ENCODE data around the gene GALNT10. TPM values are rescaled to one million over a fixed set of nuclear protein-coding genes. Genes with fewer than 3 reads are reported as not detected.

Gene GALNT10
- polyA plus RNA-seq, 1 of the 3 experiments (the other 2 are of a cell fraction), result 56.3 TPM

GRCh38 chr5:154397652-154398406 is 207.3 kb downstream of the GALNT10 start (continued):
- TF ChIP-seq MXI1 (IDR thresholded peaks at IDR 0.05; ENCODE audit: low read depth, low read length) (no peak; the same call in 1 of the 2 replicates), GABPA (IDR thresholded peaks at IDR 0.05; ENCODE audit: low read depth) (no peak), CTCF (IDR thresholded peaks at IDR 0.05) (no peak), JUND (IDR thresholded peaks at IDR 0.05) (no peak), MAX (IDR thresholded peaks at IDR 0.05; ENCODE audit: low read depth) (no peak)
- TF ChIP-seq, protein P1, sequence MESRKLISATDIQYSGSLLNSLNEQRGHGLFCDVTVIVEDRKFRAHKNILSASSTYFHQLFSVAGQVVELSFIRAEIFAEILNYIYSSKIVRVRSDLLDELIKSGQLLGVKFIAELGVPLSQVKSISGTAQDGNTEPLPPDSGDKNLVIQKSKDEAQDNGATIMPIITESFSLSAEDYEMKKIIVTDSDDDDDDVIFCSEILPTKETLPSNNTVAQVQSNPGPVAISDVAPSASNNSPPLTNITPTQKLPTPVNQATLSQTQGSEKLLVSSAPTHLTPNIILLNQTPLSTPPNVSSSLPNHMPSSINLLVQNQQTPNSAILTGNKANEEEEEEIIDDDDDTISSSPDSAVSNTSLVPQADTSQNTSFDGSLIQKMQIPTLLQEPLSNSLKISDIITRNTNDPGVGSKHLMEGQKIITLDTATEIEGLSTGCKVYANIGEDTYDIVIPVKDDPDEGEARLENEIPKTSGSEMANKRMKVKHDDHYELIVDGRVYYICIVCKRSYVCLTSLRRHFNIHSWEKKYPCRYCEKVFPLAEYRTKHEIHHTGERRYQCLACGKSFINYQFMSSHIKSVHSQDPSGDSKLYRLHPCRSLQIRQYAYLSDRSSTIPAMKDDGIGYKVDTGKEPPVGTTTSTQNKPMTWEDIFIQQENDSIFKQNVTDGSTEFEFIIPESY (IDR thresholded peaks at IDR 0.05; ENCODE audit: borderline replicate concordance, low read depth), result no peak

- ChIA-PET POLR2A (no interaction called here), CTCF (interaction anchor here (2.1 kb wide), 1 partner anchor 328 kb away, joined by 10 read pairs; no protein-coding TSS in a partner anchor)
- H3K4me2 ChIP-seq, result no peak overlapping the region
- H3K9ac ChIP-seq, result no peak overlapping the region
- no peak overlapping the region for H2AFZ ChIP-seq (ENCODE audit: low read depth)
- no peaks in the 10 kb centered on the region for H3K9me2 ChIP-seq
- WGBS (ENCODE audit: low lambda C conversion rate), result 95% methylated on average over 2 of the region's 3 CpGs
- H4K20me1 ChIP-seq (ENCODE audit: insufficient read depth), result no peaks in the 10 kb centered on the region
- H3K27ac ChIP-seq (ENCODE audit: low read depth in 2 of 2, low read length in 1 of 2), result no peak overlapping the region
- peaks cover 4 to 29% of the 10 kb centered on the region in 2 experiments; a peak in 2 of 4 replicates for H3K4me1 ChIP-seq (ENCODE audit: control insufficient read depth in 1 of 2, insufficient read depth in 2 of 2, low read depth in 1 of 2, low read length in 1 of 2)
- no peaks in the 10 kb centered on the region for H3K27me3 ChIP-seq (ENCODE audit: insufficient read depth)
- no peak for TF ChIP-seq CHD2 (IDR thresholded peaks at IDR 0.05; ENCODE audit: low read length, partially characterized antibody)
- no peak for TF ChIP-seq GATA2 (CRISPR knock-in tag; IDR thresholded peaks at IDR 0.05)
- TF ChIP-seq NFIC (IDR thresholded peaks at IDR 0.05; ENCODE audit: borderline replicate concordance), result no peak
- no peak for TF ChIP-seq POLR2AphosphoS5 (IDR thresholded peaks at IDR 0.05; ENCODE audit: low read depth, low read length)
- TF ChIP-seq CTCF (IDR thresholded peaks at IDR 0.05), result no peak
- no peak for TF ChIP-seq RXRA (IDR thresholded peaks at IDR 0.05; ENCODE audit: borderline replicate concordance, low read depth)
- TF ChIP-seq TAF1 (IDR thresholded peaks at IDR 0.05; ENCODE audit: borderline replicate concordance, low read depth, low read length), result no peak
- TF ChIP-seq FOXM1 (IDR thresholded peaks at IDR 0.05; ENCODE audit: low read depth), result no peak
- TF ChIP-seq RFX5 (IDR thresholded peaks at IDR 0.05; ENCODE audit: low read length), result no peak
- TF ChIP-seq GABPA (IDR thresholded peaks at IDR 0.05; ENCODE audit: low read depth), result no peak
- TF ChIP-seq IRF3 (IDR thresholded peaks at IDR 0.05; ENCODE audit: low read depth, low read length), result no peak
- TF ChIP-seq, protein P2, sequence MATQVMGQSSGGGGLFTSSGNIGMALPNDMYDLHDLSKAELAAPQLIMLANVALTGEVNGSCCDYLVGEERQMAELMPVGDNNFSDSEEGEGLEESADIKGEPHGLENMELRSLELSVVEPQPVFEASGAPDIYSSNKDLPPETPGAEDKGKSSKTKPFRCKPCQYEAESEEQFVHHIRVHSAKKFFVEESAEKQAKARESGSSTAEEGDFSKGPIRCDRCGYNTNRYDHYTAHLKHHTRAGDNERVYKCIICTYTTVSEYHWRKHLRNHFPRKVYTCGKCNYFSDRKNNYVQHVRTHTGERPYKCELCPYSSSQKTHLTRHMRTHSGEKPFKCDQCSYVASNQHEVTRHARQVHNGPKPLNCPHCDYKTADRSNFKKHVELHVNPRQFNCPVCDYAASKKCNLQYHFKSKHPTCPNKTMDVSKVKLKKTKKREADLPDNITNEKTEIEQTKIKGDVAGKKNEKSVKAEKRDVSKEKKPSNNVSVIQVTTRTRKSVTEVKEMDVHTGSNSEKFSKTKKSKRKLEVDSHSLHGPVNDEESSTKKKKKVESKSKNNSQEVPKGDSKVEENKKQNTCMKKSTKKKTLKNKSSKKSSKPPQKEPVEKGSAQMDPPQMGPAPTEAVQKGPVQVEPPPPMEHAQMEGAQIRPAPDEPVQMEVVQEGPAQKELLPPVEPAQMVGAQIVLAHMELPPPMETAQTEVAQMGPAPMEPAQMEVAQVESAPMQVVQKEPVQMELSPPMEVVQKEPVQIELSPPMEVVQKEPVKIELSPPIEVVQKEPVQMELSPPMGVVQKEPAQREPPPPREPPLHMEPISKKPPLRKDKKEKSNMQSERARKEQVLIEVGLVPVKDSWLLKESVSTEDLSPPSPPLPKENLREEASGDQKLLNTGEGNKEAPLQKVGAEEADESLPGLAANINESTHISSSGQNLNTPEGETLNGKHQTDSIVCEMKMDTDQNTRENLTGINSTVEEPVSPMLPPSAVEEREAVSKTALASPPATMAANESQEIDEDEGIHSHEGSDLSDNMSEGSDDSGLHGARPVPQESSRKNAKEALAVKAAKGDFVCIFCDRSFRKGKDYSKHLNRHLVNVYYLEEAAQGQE (IDR thresholded peaks at IDR 0.05; ENCODE audit: low read depth, low read length), result no peak
- no peak for TF ChIP-seq MXI1 (IDR thresholded peaks at IDR 0.05; ENCODE audit: low read depth, low read length)
- no peak for TF ChIP-seq ELF1 (IDR thresholded peaks at IDR 0.05)
- H3K36me3 ChIP-seq (replicated peaks in 1 of 2; ENCODE audit: control insufficient read depth in 1 of 2, insufficient read depth in 2 of 2, low read length in 1 of 2), result peaks cover 10 to 12% of the 10 kb centered on the region in 2 experiments
- no peaks in the 10 kb centered on the region for H3K9me3 ChIP-seq
- no peaks in the 10 kb centered on the region for H3K79me2 ChIP-seq (ENCODE audit: insufficient read depth)
- H3K4me3 ChIP-seq (ENCODE audit: low read depth in 2 of 2, low read length in 1 of 2), result no peak overlapping the region
- no peaks in the 10 kb centered on the region for H3F3A ChIP-seq (replicated peaks; ENCODE audit: insufficient read depth)
- no peak for DNase-seq
Observed at GRCh38 chr5:154400678-154401077, 210.1 kb downstream of the GALNT10 start.
